H1 (cell line): Measurements from ENCODE around the gene ANK2. TPM values are rescaled to one million over a fixed set of nuclear protein-coding genes. Genes with fewer than 3 reads are reported as not detected.

Experiments used
- CTCF ChIA-PET: fragments of 300-600 bp; sonication (Branson Sonifier 250); formaldehyde crosslinking; loops from one replicate; lab custom pipeline; 2021; ENCODE audit not compliant: partially characterized antibody; lab: Charles Lee
- POLR2A ChIA-PET: fragments of 300-600 bp; sonication (Branson Sonifier 250); formaldehyde crosslinking; loops from one replicate; lab custom pipeline; 2021; ENCODE audit warnings: inconsistent platforms; ENCODE audit not compliant: partially characterized antibody; lab: Charles Lee
- DNase-seq, 2 experiments: peaks; one replicate each; pipeline versions ENCODE4 v3.0.0 to v3.0.0-alpha.2; 2010 to 2022; ENCODE audit warnings: low spot score in 2 of 2, low read depth in 1 of 2, mixed read lengths in 1 of 2
- FAIRE-seq: peaks from 2 replicates; lab custom pipeline; 2011; peaks lifted over from hg19 to GRCh38; lab: Jason Lieb, UNC
- H2AFZ ChIP-seq: 2 replicates; pipeline ENCODE4 v1.8.1; 2012; ENCODE audit warnings: low read length, inconsistent platforms
- H2AK5ac ChIP-seq: 2 replicates; pipeline ENCODE4 v1.6.1; 2013; ENCODE audit warnings: low read depth, low read length
- H2BK120ac ChIP-seq: replicated peaks from 2 replicates; pipeline ENCODE3; 2013; ENCODE audit warnings: low read depth, low read length, inconsistent platforms
- H2BK12ac ChIP-seq: 2 replicates; pipeline ENCODE4 v1.6.1; 2013; ENCODE audit warnings: low read depth, low read length
- H2BK15ac ChIP-seq: 2 replicates; pipeline ENCODE4 v1.6.1; 2013; ENCODE audit warnings: low read length
- H2BK20ac ChIP-seq: 2 replicates; pipeline ENCODE4 v1.6.1; 2013; ENCODE audit warnings: low read length
- H2BK5ac ChIP-seq: 2 replicates; pipeline ENCODE4 v1.6.1; 2013; ENCODE audit warnings: low read depth, low read length
- H3K14ac ChIP-seq: 2 replicates; pipeline ENCODE4 v1.6.1; 2013; ENCODE audit warnings: inconsistent platforms; ENCODE audit not compliant: insufficient read length
- H3K18ac ChIP-seq: 2 replicates; pipeline ENCODE4 v1.6.1; 2013; ENCODE audit warnings: low read length; ENCODE audit errors: extremely low read depth
- H3K23ac ChIP-seq: 2 replicates; pipeline ENCODE4 v1.6.1; 2013; ENCODE audit warnings: inconsistent platforms; ENCODE audit not compliant: insufficient read length
- H3K23me2 ChIP-seq: 2 replicates; pipeline ENCODE4 v1.6.1; 2013; ENCODE audit warnings: low read depth, low read length
- H3K27ac ChIP-seq: 2 replicates; pipeline ENCODE4 v1.6.1; 2011; ENCODE audit warnings: low read depth, low read length, inconsistent platforms
- H3K27me3 ChIP-seq, 4 experiments: replicated peaks in 1 of 4; 1 replicate in 1 of 4; 2 replicates in 3 of 4; pipeline versions ENCODE4 v1.6.1 to v1.8.1; 2011 to 2013; ENCODE audit warnings: low read length in 3 of 4, mild to moderate bottlenecking in 3 of 4, inconsistent platforms in 2 of 4, mixed read lengths in 2 of 4, moderate library complexity in 1 of 4; ENCODE audit not compliant: control insufficient read depth in 3 of 4, insufficient read depth in 3 of 4; ENCODE audit errors: extremely low read depth in 1 of 4
- H3K36me3 ChIP-seq, 4 experiments: 2 replicates each; pipeline versions ENCODE4 v1.6.1 to v1.8.1; 2011 to 2013; ENCODE audit warnings: mild to moderate bottlenecking in 4 of 4, low read length in 3 of 4, moderate library complexity in 2 of 4, control low read depth in 1 of 4, inconsistent platforms in 1 of 4; ENCODE audit not compliant: insufficient read depth in 4 of 4, control insufficient read depth in 2 of 4
- H3K4ac ChIP-seq: replicated peaks from 2 replicates; pipeline ENCODE3; 2013; ENCODE audit warnings: low read length, low read depth, mixed read lengths, inconsistent platforms; ENCODE audit not compliant: insufficient read length
- H3K4me1 ChIP-seq, 4 experiments: replicated peaks in 1 of 4; 1 replicate in 1 of 4; 2 replicates in 3 of 4; pipeline versions ENCODE4 v1.6.1 to v1.8.1; 2011 to 2013; ENCODE audit warnings: low read length in 3 of 4, inconsistent platforms in 2 of 4, mixed read lengths in 1 of 4; ENCODE audit not compliant: insufficient read depth in 4 of 4, control insufficient read depth in 3 of 4
- H3K4me2 ChIP-seq, 2 experiments: 2 replicates each; pipeline versions ENCODE4 v1.6.1 to v1.8.1; 2011 to 2013; ENCODE audit warnings: low read depth in 2 of 2, low read length in 2 of 2, control low read depth in 1 of 2, inconsistent platforms in 1 of 2, mild to moderate bottlenecking in 1 of 2; ENCODE audit not compliant: insufficient read depth in 1 of 2
- H3K4me3 ChIP-seq, 4 experiments: fragments of 200-600, 300-600 bp in 1 of 4; sonication (generic), shearing (Covaris generic), sonication (Bioruptor Twin) in 1 of 4; 2 replicates each; pipeline versions ENCODE4 v1.5.1 to v1.8.1; 2011 to 2016; ENCODE audit warnings: low read length in 4 of 4, low read depth in 3 of 4, control low read depth in 2 of 4, inconsistent platforms in 2 of 4, mild to moderate bottlenecking in 2 of 4, mixed read lengths in 1 of 4, moderate library complexity in 1 of 4; ENCODE audit not compliant: insufficient read depth in 2 of 4; ENCODE audit errors: extremely low read depth in 1 of 4
- H3K56ac ChIP-seq: replicated peaks from 2 replicates; pipeline ENCODE3; 2013; ENCODE audit warnings: low read depth, mild to moderate bottlenecking, mixed read lengths, low read length, inconsistent platforms; ENCODE audit not compliant: insufficient read length
- H3K79me1 ChIP-seq: 2 replicates; pipeline ENCODE4 v1.6.1; 2013; ENCODE audit warnings: low read depth, low read length, control low read depth
- H3K79me2 ChIP-seq, 2 experiments: 2 replicates each; pipeline versions ENCODE4 v1.6.1 to v1.8.1; 2012 to 2013; ENCODE audit warnings: low read length in 2 of 2, mild to moderate bottlenecking in 2 of 2, inconsistent platforms in 1 of 2; ENCODE audit not compliant: insufficient read depth in 2 of 2, control insufficient read depth in 1 of 2
- H3K9ac ChIP-seq, 4 experiments: replicated peaks in 1 of 4; 1 replicate in 1 of 4; 2 replicates in 3 of 4; pipeline versions ENCODE4 v1.6.1 to v1.8.1; 2011 to 2013; ENCODE audit warnings: low read depth in 3 of 4, low read length in 3 of 4, control low read depth in 2 of 4, mild to moderate bottlenecking in 2 of 4, moderate library complexity in 2 of 4, inconsistent platforms in 1 of 4; ENCODE audit errors: extremely low read depth in 1 of 4
- H3K9me3 ChIP-seq, 2 experiments: 2 replicates each; pipeline versions ENCODE4 v1.6.1 to v1.8.1; 2012 to 2013; ENCODE audit warnings: mild to moderate bottlenecking in 2 of 2, moderate library complexity in 2 of 2, control low read depth in 1 of 2, inconsistent platforms in 1 of 2, low read depth in 1 of 2, low read length in 1 of 2, mixed read lengths in 1 of 2; ENCODE audit not compliant: insufficient read depth in 2 of 2
- H4K20me1 ChIP-seq, 2 experiments: replicated peaks in 1 of 2; 2 replicates each; pipeline versions ENCODE3 to v1.8.1; 2011 to 2013; ENCODE audit warnings: inconsistent platforms in 2 of 2, low read length in 2 of 2, mild to moderate bottlenecking in 1 of 2; ENCODE audit not compliant: insufficient read depth in 2 of 2, control insufficient read depth in 1 of 2
- H4K5ac ChIP-seq: 2 replicates; pipeline ENCODE4 v1.6.1; 2013; ENCODE audit warnings: low read length, low read depth, mixed read lengths, inconsistent platforms; ENCODE audit not compliant: insufficient read length
- H4K8ac ChIP-seq: 2 replicates; pipeline ENCODE4 v1.8.0; 2013; ENCODE audit warnings: mild to moderate bottlenecking, moderate library complexity, low read length, inconsistent platforms; ENCODE audit not compliant: insufficient read depth; ENCODE audit errors: extremely low read depth
- H4K91ac ChIP-seq: replicated peaks from 2 replicates; pipeline ENCODE3; 2013; ENCODE audit warnings: low read length, mixed read lengths, inconsistent platforms; ENCODE audit not compliant: insufficient read length
- ATF2 ChIP-seq: IDR thresholded peaks from 2 replicates; pipeline ENCODE4 v1.6.1; 2012; ENCODE audit warnings: low read length, inconsistent platforms
- CTBP2 ChIP-seq: IDR thresholded peaks from 2 replicates; pipeline ENCODE4 v1.7.0; 2011; ENCODE audit warnings: borderline replicate concordance, mild to moderate bottlenecking, moderate library complexity, mixed read lengths, low read length; ENCODE audit not compliant: insufficient read depth, insufficient read length
- HDAC6 ChIP-seq: IDR thresholded peaks from one replicate; pipeline ENCODE4 v1.7.1; 2012; ENCODE audit warnings: low read depth, mild to moderate bottlenecking, inconsistent platforms, low read length, moderate library complexity
- KDM5A ChIP-seq: fragments of 200-600 bp; IDR thresholded peaks from 2 replicates; pipeline ENCODE4 v1.7.1; 2012; ENCODE audit warnings: mild to moderate bottlenecking, low read length, inconsistent platforms, mixed read lengths
- MAFK ChIP-seq: IDR thresholded peaks from 2 replicates; pipeline ENCODE4 v1.6.1; 2012; ENCODE audit warnings: low read depth, mild to moderate bottlenecking, improper control_type of control experiment, low read length
- NANOG ChIP-seq: IDR thresholded peaks from 2 replicates; pipeline ENCODE4 v1.6.1; 2011; ENCODE audit warnings: low read length, low read depth, mild to moderate bottlenecking, inconsistent platforms; ENCODE audit not compliant: insufficient read depth, poor library complexity, severe bottlenecking
- RNF2 ChIP-seq: fragments of 200-900, 300-1000 bp; sonication (generic); IDR thresholded peaks from 2 replicates; pipeline ENCODE4 v1.7.1; 2016; ENCODE audit warnings: borderline replicate concordance, low read depth, mild to moderate bottlenecking, antibody characterized with exemption, low read length; ENCODE audit not compliant: poor library complexity, severe bottlenecking; ENCODE audit errors: missing control alignments
- RXRA ChIP-seq: IDR thresholded peaks from 2 replicates; pipeline ENCODE4 v1.6.1; 2011; ENCODE audit warnings: low read depth, mild to moderate bottlenecking, low read length, moderate library complexity; ENCODE audit not compliant: insufficient read depth
- SIN3A ChIP-seq, 2 experiments: IDR thresholded peaks in 1 of 2; conservative IDR thresholded peaks in 1 of 2; 2 replicates each; pipeline ENCODE4 v1.6.1; 2011 to 2012; ENCODE audit warnings: low read length in 2 of 2, improper control_type of control experiment in 1 of 2, low read depth in 1 of 2, mild to moderate bottlenecking in 1 of 2
- ZNF274 ChIP-seq: IDR thresholded peaks from 2 replicates; pipeline ENCODE4 v1.7.0; 2012; ENCODE audit warnings: low read length, borderline replicate concordance; ENCODE audit errors: extremely low read depth
- WGBS, 2 experiments: shearing (Covaris generic) in 1 of 2; methylation state at CpG; one replicate each; pipeline versions ENCODE4 v1.1.6 to v1.1.7; 2013 to 2015; ENCODE audit warnings: low lambda C conversion rate in 2 of 2, mixed read lengths in 2 of 2, inconsistent platforms in 1 of 2, low coverage in 1 of 2, missing lambda C conversion rate in 1 of 2; ENCODE audit not compliant: insufficient replicate concordance in 2 of 2, insufficient coverage in 1 of 2, insufficient read length in 1 of 2; ENCODE audit errors: extremely low coverage in 1 of 2, missing lambda C conversion rate in 1 of 2; 5-methylcytosine and 5-hydroxymethylcytosine counted together
- polyA plus RNA-seq, 7 experiments: library from polyadenylated mRNA; depleted of rRNA in 3 of 7; stranded (reverse) in 5 of 7; unstranded in 2 of 7; fragments of >200 nt in 5 of 7; fragments of 200-250 nt in 2 of 7; gene quantifications; 1 replicate in 5 of 7; 2 replicates in 1 of 7; 4 replicates in 1 of 7; pipeline versions ENCODE4 v1.2.1 to v1.2.3, GENCODE V29; 2011 to 2013; ENCODE audit warnings: missing spikeins in 2 of 7, mixed read lengths in 2 of 7
- total RNA-seq: library from RNA; stranded (reverse); fragmentation: NEBNext Ultra II Directional; extraction: Animal tissue kit (Norgen Biotek cat#: 25700); gene quantifications from 2 replicates; pipeline ENCODE4 v1.2.1, GENCODE V29; 2021

The ANK2 gene
- total and polyA plus RNA-seq, 2 of the 8 experiments (the other 6 are each of a cell fraction or from before 2014, with no cell fraction given) = 14.2 to 35.1 TPM

GRCh38 chr4:113347245-113347644 is 297.8 kb downstream of the ANK2 start:
- Histone ChIP-seq H3K79me1 (no peaks in the 10 kb centered on the region), H3K4me3 (no peak overlapping the region), H4K5ac (no peak overlapping the region), H2BK20ac (no peak overlapping the region), H3K9me3 (no peaks in the 10 kb centered on the region), H3K9ac (no peak overlapping the region), H3K4me2 (no peak overlapping the region), H3K56ac (no peak overlapping the region), H4K20me1 (no peaks in the 10 kb centered on the region), H2BK5ac (no peak overlapping the region), H3K36me3 (peaks cover 2 to 59% (median 19%) of the 10 kb centered on the region in 4 experiments; a peak in 7 of 8 replicates), H2AFZ (no peak overlapping the region), H3K23me2 (no peaks in the 10 kb centered on the region), H2BK120ac (no peak overlapping the region), H4K91ac (no peak overlapping the region), H4K8ac (no peak overlapping the region), H3K4ac (no peak overlapping the region), H3K4me1 (no peaks in the 10 kb centered on the region), H3K18ac (no peak overlapping the region), H2BK12ac (no peak overlapping the region), H3K27me3 (no peaks in the 10 kb centered on the region), H3K27ac (no peak overlapping the region), H2AK5ac (no peak overlapping the region), H2BK15ac (no peak overlapping the region), H3K23ac (no peak overlapping the region), H3K14ac (no peak overlapping the region), H3K79me2 (no peaks in the 10 kb centered on the region)
- no peak for DNase-seq
- POLR2A ChIA-PET = no interaction called here
- FAIRE-seq = no peak
- 93% methylated on average over 2 of the region's 2 CpGs; no CpG with 5 or more reads in 1 of the 2 experiments for WGBS, 2 experiments
- CTCF ChIA-PET = no interaction called here
- TF ChIP-seq RNF2 = no peak
- TF ChIP-seq ATF2 = no peak
- no peak for TF ChIP-seq KDM5A
- TF ChIP-seq MAFK = no peak
- no peak for TF ChIP-seq SIN3A (conservative IDR thresholded peaks at IDR 0.05 in 1 of 2, IDR thresholded peaks at IDR 0.05 in 1 of 2; ENCODE audit: low read depth in 1 of 2, low read length in 2 of 2)
- no peak for TF ChIP-seq ZNF274
- no peak for TF ChIP-seq RXRA
- no peak for TF ChIP-seq NANOG
- TF ChIP-seq CTBP2 = no peak
- no peak for TF ChIP-seq HDAC6
